ENCODE results near the gene MAGI1.
"Not testable (repeated sequence)": the region's sequence is repeated elsewhere in the genome, so short reads cannot be mapped to it uniquely, and the experiment has no call there.

The MAGI1 gene

GRCh38 chr3:65748326-65748725 is 290.4 kb downstream of the MAGI1 start:
- DNase-seq (ENCODE audit: low spot score): no peak

- DNase-seq (ENCODE audit: low spot score): no peak
Measured at GRCh38 chr3:65746848-65747247, 291.9 kb downstream of the MAGI1 start.

- no peak for DNase-seq (ENCODE audit: low spot score)
Measured at GRCh38 chr3:65745306-65745705, 293.4 kb downstream of the MAGI1 start.

GRCh38 chr3:65742914-65743313 is 295.8 kb downstream of the MAGI1 start:
- DNase-seq (ENCODE audit: low spot score): no peak

GRCh38 chr3:65741540-65741939 is 297.2 kb downstream of the MAGI1 start:
- DNase-seq (ENCODE audit: low spot score): no peak

- DNase-seq (ENCODE audit: low spot score): no peak
Measured at GRCh38 chr3:65739901-65740541, 298.7 kb downstream of the MAGI1 start.

- no peak for DNase-seq (ENCODE audit: low spot score)
Measured at GRCh38 chr3:65734792-65735191, 303.9 kb downstream of the MAGI1 start.

DNA sequence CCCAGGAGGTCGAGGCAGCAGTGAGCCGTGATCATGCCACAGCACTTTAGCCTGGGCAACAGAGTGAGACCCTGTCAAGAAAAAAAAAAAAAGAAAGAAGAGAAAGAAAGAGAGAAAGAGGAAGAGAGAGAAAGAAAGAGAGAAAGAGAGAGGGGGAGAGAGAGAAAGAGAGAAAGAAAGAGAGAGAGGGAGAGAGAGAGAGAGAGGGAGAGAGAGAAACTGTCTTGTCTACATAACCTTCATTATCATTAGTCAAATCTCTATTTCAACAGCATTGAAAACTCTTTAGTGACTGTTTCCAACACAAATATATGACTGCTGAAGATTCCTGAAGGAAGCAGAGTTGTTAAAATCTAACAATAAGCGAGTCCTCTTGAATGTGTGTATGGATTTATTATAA is 304.3 kb downstream of the MAGI1 start:
- DNase-seq (ENCODE audit: low spot score): no peak

GRCh38 chr3:65733459-65733858 is 305.3 kb downstream of the MAGI1 start:
- DNase-seq (ENCODE audit: low spot score): no peak

DNA sequence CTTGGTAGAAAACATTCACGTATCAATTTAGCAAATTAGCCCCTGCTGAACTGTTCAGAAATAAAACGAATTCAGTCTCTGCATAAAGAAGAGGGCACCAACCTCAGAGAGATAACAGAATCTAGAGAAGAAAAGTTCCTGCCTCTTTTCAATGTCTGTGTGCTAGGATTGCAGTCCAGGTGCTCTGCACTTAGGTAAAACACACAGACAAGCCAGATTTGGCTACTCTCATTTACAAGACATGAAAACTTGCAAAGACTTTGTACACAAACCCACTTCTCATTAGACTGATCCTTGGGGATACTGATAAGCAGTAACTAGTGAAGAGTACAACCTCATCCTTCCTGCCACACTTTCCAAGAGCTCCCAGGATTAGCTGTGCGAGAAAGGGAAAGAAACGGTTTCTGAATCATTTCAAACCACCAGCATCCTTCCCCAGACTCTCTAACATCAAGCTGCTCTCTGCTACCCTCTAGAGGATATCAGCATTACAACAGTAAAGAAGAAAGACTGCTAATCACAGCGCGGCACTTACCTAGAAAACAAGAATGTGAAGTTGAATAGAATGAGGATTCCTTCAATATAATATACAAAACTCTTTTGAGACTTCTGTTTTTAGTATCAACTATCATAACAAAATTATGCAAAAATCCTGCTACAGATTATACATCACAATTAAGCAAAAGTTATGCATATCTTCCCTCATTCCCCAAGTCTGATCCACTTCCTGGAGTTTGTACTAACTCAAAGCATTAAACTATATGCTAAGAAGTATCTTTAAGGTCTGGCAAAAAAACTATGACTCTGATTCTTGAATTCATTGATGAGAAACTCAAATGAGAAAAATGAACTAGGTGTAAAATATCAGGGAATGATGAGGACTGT is 306.4 kb downstream of the MAGI1 start:
- DNase-seq (ENCODE audit: low spot score): peak; percentile 67

GRCh38 chr3:65730449-65730848 is 308.3 kb downstream of the MAGI1 start:
- DNase-seq (ENCODE audit: low spot score): no peak

DNA sequence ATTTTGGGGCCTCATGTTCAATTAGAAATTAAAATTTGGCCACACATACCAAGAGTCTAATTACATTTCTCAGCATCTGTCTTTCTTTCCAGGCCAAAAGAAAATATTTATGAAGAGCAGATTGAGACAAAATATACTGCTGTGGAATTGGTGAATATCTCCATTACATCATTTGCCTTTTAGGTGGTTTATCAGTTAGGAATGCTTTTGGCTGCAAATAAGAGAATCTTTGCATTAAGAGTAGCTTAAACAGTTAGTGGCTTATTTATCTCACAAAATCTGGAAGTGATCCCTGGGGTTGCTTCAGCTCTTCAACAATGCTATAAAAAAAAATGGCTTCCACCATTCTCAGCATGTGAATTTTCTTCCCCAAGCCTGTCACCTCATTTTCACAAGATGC is 308.7 kb downstream of the MAGI1 start:
- no peak for DNase-seq (ENCODE audit: low spot score)

- DNase-seq (ENCODE audit: low spot score): peak; percentile 24
Measured at GRCh38 chr3:65729555-65729954, 309.2 kb downstream of the MAGI1 start.

DNA sequence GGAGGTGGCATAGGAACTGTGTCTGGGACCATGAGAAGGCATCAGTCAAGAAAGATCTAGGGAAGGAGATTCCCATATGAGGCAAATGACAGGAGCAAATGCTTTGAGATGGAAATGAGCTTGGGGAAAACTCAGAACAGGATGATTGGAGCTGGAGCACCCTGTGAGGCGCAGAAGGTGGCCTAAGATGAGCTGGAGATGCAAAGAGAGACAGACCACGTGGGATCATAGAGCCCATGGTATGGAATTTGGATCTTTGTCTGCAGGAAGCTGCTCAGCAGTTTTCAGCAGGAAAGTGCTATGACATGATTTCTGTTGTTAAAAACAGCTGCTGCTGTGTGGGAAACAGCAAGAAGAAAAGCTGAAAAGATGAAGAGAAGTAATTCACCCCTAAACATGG is 310.6 kb downstream of the MAGI1 start:
- DNase-seq (ENCODE audit: low spot score): no peak

GRCh38 chr3:65723985-65724384 is 314.7 kb downstream of the MAGI1 start:
- no peak for DNase-seq (ENCODE audit: low spot score)

DNA sequence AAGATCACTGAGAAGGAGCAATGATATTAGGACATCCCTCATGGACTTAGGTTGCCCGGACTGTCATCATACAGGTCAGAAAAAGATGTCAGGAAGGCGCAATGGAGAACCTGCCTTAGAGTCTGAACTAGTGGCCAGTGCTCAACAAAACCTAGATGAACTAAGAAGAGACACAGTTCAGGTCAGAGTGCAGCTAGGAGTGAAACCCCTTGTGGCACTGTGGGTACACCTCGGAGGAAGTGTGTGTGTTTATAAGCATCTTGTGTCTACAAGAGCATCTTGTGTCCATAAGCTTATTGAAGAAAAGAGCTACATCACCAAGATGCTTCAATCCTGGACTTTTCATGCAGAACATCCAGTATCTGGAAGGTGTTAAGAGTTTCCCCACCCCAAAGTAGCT is 315.7 kb downstream of the MAGI1 start:
- DNase-seq (ENCODE audit: low spot score): no peak

GRCh38 chr3:65720989-65721737 is 317.6 kb downstream of the MAGI1 start:
- DNase-seq (ENCODE audit: low spot score): no peak

GRCh38 chr3:65719639-65720038 is 319.1 kb downstream of the MAGI1 start:
- not testable (repeated sequence) for DNase-seq (ENCODE audit: low spot score)

- DNase-seq (ENCODE audit: low spot score): no peak
Measured at GRCh38 chr3:65717676-65718346, 320.9 kb downstream of the MAGI1 start.

- DNase-seq (ENCODE audit: low spot score): no peak
Measured at GRCh38 chr3:65716071-65716751, 322.5 kb downstream of the MAGI1 start.

- DNase-seq (ENCODE audit: low spot score): peak; percentile 16
Measured at GRCh38 chr3:65714134-65714533, 324.6 kb downstream of the MAGI1 start.

DNA sequence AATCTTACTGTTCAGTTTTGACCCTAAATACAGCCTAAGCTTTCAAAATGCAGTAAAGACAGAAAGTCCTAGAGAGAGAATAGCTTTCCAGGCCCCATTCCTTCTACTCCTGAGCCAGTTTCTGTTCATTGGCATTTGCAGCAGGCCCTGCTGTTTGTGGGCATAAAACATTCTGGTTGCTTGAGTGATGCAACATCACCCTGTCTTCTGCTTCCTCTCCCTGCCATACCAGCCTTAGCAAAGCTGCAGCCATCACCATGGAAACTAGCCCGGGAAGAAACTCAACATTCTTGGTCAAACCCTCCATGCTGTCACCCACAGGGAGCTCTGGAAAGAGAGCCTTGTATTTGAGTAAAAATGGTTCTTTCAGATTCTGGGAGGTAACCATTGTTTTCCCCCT is 325.7 kb downstream of the MAGI1 start:
- DNase-seq (ENCODE audit: low spot score): peak; percentile 76
